ENCODE results near the gene CYP21A2.
"Not testable (repeated sequence)": the region's sequence is repeated elsewhere in the genome, so short reads cannot be mapped to it uniquely, and the experiment has no call there.

- TF ChIP-seq CTCF, POLR2A (IDR thresholded peaks at IDR 0.05): not testable (repeated sequence)
Measured at GRCh38 chr6:32055756-32056155, 17.5 kb downstream of the CYP21A2 start.
